T follicular helper cell (primary cell): ENCODE results near the gene ECT2.
"Not testable (repeated sequence)": the region's sequence is repeated elsewhere in the genome, so short reads cannot be mapped to it uniquely, and the experiment has no call there.

Source experiments
- DNase-seq: peaks from one replicate; pipeline ENCODE4 v3.0.0-alpha.2; 2020; ENCODE audit warnings: low read depth

Gene ECT2

DNA sequence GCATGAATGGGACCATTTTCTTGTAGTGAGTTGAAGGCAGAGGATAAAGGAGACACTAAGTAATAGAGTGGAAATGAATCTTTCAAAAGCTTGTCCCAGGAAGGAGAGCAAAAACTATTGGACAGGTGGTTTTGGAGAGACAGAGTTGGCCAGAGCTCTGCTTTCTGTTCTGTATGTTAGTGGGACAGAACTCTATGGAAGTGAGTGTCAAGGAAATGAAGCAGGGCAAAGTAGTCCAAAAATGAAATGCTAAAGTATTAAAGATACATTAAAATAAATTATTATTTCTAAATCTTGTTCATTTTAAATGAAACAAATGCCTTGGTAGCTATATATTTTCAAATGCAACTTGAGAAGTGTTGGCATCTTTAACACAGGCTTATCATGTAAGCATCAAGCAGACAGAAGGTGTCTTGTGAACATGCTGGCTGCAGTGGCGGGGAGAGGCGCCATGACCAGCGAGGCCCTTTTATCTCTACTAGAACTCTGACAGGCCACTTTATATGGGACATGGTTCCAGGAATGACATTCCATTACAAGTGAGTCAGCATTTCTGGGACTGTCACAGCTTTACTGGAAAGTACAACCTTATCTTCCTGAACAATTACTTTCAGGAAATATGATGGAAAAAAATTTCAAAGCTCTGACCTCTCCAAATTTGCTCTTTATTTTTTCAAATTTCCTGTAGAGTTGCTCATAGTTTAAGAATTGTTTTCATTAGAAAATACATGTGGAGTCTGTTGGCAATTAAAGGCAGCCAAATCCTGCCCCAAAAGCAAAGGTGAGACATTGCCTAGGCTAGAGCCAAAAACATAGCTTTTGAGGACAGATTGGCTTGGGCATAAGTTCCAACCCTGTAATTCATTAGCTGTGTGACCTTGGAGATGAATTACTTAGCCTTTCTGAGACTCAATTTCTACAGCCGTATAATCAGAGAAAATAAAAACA, 106.5 kb downstream of the ECT2 start:
- no peak for DNase-seq

DNA sequence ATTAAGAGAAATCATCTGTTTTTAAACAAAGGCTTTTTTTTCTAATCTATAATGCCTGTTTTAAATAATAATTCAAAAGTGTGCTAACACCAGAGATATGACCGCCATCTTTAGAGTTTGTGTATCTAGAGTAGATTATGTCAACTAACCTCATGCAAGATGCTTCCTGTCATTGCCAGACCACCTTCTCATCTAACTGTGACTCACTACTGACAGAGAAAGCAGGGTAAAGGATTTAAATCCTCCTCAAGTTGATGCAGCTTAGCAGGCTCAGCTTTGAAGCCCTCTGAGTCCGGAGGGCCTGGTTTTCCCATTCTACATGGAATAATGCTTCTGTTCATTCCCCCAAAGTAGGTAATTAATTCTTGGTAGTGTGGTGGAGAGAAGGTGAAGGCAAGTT, 108.5 kb downstream of the ECT2 start:
- DNase-seq, result no peak

DNA sequence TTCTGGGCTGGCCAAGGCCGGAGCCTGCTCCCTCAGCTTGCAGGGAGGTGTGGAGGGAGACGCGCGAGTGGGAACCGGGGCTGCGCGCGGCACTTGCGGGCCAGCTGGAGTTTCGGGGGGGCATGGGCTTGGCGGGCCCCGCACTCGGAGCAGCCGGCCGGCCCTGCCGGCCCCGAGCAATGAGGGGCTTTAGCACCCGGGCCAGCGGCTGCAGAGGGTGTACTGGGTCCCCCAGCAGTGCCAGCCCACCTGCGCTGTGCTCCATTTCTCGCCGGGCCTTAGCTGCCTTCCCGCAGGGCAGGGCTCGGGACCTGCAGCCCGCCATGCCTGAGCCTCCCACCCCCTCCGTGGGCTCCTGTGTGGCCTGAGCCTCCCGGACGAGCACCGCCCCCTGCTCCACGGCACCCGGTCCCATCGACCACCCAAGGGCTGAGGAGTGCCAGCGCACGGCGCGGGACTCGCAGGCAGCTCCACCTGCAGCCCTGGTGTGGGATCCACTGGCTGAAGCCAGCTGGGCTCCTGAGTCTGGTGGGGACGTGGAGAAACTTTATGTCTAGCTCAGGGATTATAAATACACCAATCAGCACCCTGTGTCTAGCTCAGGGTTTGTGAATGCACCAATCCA, 116.3 kb downstream of the ECT2 start:
- not testable (repeated sequence) for DNase-seq

- DNase-seq, result no peak
Measured at GRCh38 chr3:172868582-172869200, 118.2 kb downstream of the ECT2 start.

DNA sequence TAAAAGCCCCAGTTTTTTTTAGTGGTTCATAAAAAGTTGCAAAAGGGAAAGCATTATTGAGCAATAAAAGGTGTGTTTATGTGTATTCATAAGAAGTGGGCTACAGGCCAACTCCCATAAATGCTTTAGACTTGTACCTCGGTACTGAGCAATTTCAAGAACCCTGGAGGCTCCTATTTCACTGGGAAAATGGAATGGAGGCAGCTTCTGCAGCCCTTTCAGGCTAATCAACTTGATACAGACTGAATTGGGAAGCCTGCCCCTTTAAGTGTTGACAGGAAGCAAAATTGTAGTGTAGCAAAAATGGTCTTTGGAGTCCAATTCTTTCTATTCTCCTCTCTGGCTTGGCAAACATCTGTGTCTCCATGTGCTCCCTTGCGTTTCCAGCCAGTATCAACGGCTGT, 118.8 kb downstream of the ECT2 start:
- DNase-seq, result no peak

DNA sequence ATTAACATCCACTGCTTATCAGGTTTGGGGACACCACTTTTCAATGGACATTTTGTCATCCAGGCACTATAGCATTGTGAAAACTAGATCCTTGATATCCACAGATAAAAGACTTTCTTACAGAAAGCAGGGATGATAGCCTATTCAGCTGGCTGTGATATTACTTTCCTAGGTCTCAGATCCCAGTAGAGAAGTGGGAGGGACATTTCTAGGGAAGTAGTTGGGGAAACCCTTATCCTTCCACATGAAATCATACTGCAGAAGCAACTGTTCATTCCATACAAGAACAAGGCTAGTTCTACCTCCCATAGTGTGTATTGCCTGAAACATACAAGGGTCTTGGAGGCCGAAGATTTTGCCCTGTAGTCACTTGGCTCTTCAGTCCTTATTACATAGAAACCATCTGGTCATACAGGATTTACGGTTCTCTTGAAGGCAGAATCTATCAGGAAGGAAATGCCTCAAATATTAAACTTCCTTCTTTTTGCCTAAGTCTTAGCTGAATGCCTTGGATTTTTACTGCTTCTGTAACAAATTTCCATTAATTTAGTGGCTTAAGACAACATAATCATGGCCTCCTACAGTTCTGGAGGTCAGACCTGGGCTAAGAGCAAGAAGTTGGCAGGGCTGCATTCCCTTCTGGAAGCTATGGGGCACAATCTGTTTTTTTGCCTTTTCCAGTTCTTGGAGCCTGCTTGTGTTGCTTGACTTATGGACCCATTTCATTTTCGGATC, 119.4 kb downstream of the ECT2 start:
- DNase-seq, result no peak
